ENCODE data around the gene SAMD11. TPM values are rescaled to one million over a fixed set of nuclear protein-coding genes. Genes with fewer than 3 reads are reported as not detected.

Gene SAMD11
- total RNA-seq, 1 experiment from 2014 or later: 13.5 TPM

GRCh38 chr1:932173-932510 lies 8.4 kb downstream of the SAMD11 start:
- Histone ChIP-seq H2AFZ (ENCODE audit: low read length) (no peak overlapping the region), H3K18ac (ENCODE audit: insufficient read length, low read depth, low read length) (no peak overlapping the region), H4K91ac (ENCODE audit: insufficient read length, low read depth, low read length) (no peak overlapping the region), H2BK20ac (ENCODE audit: low read depth, low read length, poor library complexity, severe bottlenecking) (no peak overlapping the region), H2BK120ac (ENCODE audit: low read depth, low read length, poor library complexity, severe bottlenecking) (no peak overlapping the region), H3K9me3 (ENCODE audit: control insufficient read depth, low read depth, low read length) (no peaks in the 10 kb centered on the region), H3K4ac (ENCODE audit: low read depth, low read length) (no peak overlapping the region), H3K4me1 (ENCODE audit: insufficient read depth, low read length) (no peaks in the 10 kb centered on the region), H2AK5ac (ENCODE audit: insufficient read length, low read length) (no peak overlapping the region), H3K27ac (ENCODE audit: insufficient read length, low read depth, low read length) (no peak overlapping the region), H4K5ac (ENCODE audit: insufficient read length, low read depth, low read length) (no peak overlapping the region), H4K20me1 (ENCODE audit: control insufficient read depth, insufficient read depth, insufficient read length) (peaks cover 5% of the 10 kb centered on the region), H2BK15ac (ENCODE audit: low read depth, low read length) (no peak overlapping the region), H2BK5ac (ENCODE audit: insufficient read length, low read length) (no peak overlapping the region), H3K23me2 (ENCODE audit: insufficient read length, low read depth, low read length, poor library complexity, severe bottlenecking) (no peaks in the 10 kb centered on the region), H3K9ac (ENCODE audit: extremely low read depth, insufficient read length, low read length) (no peak overlapping the region), H3K27me3 (ENCODE audit: insufficient read depth, low read length) (peaks cover 62% of the 10 kb centered on the region), H3K79me1 (ENCODE audit: insufficient read depth, low read depth, low read length, poor library complexity, severe bottlenecking) (no peaks in the 10 kb centered on the region), H3K23ac (ENCODE audit: insufficient read length, low read depth, low read length) (no peak overlapping the region), H4K8ac (replicated peaks; ENCODE audit: insufficient read length, low read depth, low read length) (no peak overlapping the region), H3T11ph (ENCODE audit: low read length) (no peak overlapping the region), H3K14ac (ENCODE audit: insufficient read depth, low read length) (no peak overlapping the region), H3K56ac (ENCODE audit: insufficient read length, low read depth, low read length) (no peak overlapping the region), H3K4me2 (ENCODE audit: insufficient read depth, insufficient read length, low read length) (no peak overlapping the region), H2BK12ac (ENCODE audit: insufficient read length, low read depth, low read length) (no peak overlapping the region), H3K79me2 (ENCODE audit: insufficient read depth, low read length) (no peaks in the 10 kb centered on the region)
- Mint-ChIP-seq H3K9me3 (peaks cover 0 to 2% of the 10 kb centered on the region in 2 experiments; a peak in 1 of 5 replicates), H3K36me3 (ENCODE audit: insufficient read depth in 1 of 3, low read depth in 3 of 3) (peaks cover 0 to 3% (median 2%) of the 10 kb centered on the region in 3 experiments; a peak in 2 of 7 replicates), H3K27me3 (ENCODE audit: low read depth) (peaks cover 89% of the 10 kb centered on the region), H3K27ac (no peak overlapping the region), H3K4me1 (peaks cover 6 to 31% of the 10 kb centered on the region in 2 experiments), H3K4me3 (no peak overlapping the region)
- no peak for TF ChIP-seq CTCF (conservative IDR thresholded peaks at IDR 0.05)
- no peak for DNase-seq
- no CpG with 5 or more reads among the region's 16 CpGs for WGBS (ENCODE audit: extremely low coverage, insufficient read length, low lambda C conversion rate)

All from H9 (cell line).